Stimulated activated CD8-positive, alpha-beta memory T cell treated with anti-CD3 and anti-CD28 coated beads, Interleukin-15, amount 100 ng/mL, for 4 hours (primary cell): ENCODE measurements around the gene OVOL2.
"Not testable (repeated sequence)": the region's sequence is repeated elsewhere in the genome, so short reads cannot be mapped to it uniquely, and the experiment has no call there.

Source experiments
- DNase-seq, 2 donors: peaks; one replicate each; pipeline ENCODE4 v3.0.0-alpha.2; 2020; ENCODE audit warnings: low read depth in 2 of 2

Gene OVOL2

DNA sequence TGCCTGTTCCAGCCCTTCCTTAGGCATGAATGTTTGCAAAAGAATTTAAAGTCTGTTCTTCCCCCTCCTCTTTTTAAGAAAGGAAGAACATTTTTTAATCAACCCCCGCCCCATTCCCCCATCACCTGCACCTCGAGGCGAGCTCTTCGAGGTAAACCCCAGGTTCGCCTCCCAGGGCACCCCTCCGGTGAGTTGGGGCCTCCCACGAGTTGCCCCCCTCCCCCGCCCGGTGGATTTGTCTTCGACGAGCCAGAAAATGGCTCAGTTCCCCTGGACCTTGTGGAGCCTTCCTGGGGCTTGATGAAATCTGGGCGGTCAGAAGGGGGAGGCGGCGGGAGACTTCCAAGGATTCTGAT is 256 bp upstream of the OVOL2 start:
- no peak for DNase-seq

DNA sequence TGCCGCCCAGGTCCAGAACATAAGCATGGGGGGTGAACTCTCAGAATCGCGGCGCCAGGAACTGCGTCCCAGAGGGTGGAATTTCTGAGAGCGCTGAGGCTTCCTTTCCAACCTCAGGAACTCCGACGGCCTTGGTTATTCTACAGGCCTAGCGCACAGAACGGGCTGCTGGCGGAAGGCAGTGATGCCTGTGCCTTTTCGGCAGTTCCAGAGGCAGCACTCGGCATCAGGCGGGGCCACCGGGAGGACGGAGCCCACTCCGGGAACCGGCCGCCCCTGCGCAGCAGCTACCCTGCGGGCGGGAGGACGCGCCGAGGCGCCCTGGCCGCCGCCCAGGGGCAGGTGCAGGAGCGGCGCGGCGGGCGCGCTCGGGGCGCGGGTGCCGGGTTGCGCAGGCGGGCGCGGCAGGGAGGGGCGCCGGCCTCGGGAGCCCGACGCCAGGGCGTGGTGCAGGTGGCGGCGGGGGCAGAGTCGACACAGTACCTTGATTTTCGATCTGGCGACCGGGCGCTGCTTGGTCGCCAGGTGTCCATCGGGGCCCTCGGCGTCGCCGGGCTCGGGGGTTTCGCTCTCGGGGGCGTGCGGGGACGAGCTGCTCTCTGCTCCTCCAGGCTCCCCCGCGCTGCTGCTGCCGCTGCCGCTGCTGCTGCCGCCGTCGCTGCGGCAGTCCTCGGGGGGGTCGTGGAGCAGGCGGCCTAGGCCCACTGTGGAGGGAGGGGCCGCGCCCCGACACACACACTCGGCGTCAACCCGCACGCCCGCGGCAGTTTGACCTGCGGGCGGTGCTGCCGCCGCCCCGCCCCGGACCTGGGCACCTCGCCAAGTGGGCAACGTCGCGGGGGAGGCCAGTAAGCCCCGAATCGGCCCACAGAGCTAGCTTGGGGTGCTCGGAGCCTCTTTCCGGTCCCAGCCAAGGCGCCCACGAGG is 1.3 kb downstream of the OVOL2 start:
- DNase-seq = no peak

DNA sequence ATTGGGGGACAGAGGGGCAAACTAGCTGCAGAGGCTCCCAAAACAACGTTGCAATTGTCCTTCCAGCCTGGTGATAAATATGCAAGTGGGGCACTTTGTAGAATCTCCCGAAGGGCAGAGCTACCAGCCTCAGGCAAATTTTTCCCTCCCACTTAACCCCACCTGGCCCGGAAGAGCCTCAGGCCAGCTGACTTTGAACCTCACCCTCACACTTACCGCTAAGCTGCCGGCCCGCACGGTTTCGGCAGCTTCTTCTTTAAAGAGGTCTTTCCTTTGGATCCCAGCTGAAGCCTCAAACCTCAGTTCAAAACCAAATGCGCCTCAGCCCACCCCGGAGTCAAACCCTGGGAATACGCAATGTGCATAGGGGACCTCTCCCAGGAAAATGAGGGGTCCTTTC is 2.5 kb downstream of the OVOL2 start:
- DNase-seq = no peak

DNA sequence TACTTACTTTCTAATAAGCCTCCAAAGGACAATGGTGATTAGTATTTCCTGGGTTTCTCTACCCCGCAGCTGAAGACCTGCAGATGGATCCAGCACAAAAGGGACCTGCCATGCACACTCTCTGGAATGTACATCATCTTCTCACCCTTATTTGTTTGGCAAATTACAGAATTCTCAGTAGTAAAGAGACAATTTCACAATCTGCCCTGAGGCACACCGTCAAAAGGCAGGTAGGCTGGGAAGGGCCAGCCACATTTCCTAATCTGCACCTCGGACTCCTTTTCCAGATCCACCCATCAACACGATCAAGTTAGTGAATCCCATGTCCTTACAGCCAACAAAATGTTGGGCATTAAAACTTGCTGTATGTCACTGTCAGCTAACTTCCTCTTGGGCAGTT is 4.9 kb downstream of the OVOL2 start:
- no peak for DNase-seq

DNA sequence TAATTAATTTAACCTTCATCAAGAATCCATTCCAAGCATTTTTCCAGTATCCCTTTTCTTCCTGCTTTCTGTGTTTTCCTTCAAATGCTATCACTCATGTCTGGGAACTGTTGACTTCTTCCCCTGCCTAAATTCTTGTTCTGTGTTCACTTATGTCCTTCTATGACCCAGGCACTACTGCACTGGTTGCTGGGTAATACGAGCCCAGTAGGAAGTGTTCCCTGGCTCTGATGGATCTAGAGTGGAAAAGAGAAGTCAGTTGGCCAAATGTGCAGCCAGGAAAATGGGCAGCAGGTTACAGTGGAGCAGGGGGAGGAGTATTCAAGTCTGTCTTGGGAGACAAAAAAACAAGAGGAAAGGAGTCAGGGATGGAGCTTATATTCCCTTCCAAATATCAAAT is 7.1 kb downstream of the OVOL2 start:
- DNase-seq = no peak

DNA sequence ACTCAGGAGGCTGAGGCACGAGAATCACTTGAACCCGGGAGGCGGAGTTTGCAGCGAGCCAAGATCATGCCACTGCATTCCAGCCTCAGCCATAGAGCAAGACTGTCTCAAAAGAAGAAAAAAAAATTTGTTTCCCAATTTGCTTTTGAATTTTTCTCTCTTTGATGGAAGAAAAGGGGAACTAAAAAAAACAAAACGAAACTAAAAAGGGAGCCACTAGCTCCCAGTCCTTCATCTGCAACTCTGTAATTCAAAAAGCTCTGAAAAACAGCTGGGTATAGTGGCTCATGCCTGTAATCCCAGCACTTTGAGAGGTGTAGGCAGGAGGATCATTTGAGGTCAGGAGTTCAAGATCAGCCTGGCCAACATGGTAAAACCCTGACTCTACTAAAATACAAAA is 9.5 kb downstream of the OVOL2 start:
- DNase-seq = no peak

DNA sequence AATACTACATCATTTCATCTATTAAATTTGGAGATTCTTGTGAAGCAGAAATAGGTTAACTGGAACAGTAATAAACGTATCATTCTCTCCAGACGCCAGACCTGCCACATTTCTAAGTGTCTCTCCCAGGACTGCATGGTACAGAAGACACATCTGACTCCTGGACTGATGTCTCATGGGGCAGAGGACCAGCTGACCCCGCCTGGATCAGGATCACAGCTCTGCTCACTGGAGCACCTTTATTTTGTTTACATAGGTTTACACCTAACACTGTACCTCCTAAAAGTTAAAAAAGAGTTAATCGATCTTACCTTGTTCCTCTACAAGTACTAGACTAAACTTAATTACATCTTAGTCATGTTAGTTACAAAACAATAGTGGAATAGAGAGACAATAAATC is 11.2 kb downstream of the OVOL2 start:
- no peak for DNase-seq

DNA sequence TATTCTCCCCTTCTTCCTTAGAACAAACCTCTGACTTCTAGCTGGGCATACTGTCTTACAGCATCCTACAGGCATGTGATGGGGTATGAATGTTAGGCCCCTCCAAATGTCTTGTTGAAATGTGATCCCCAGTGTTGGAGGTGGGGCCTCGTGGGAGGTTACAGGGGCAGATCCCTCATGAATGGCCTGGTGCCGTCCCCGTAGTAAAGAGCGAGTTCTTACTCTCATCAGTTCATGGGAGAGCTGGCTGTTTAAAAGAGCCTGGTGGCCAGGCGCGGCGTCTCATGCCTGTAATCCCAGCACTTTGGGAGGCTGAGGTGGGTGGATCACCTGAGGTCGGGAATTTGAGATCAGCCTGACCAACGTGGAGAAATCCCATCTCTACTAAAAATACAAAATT is 15.5 kb downstream of the OVOL2 start:
- no peak for DNase-seq

DNA sequence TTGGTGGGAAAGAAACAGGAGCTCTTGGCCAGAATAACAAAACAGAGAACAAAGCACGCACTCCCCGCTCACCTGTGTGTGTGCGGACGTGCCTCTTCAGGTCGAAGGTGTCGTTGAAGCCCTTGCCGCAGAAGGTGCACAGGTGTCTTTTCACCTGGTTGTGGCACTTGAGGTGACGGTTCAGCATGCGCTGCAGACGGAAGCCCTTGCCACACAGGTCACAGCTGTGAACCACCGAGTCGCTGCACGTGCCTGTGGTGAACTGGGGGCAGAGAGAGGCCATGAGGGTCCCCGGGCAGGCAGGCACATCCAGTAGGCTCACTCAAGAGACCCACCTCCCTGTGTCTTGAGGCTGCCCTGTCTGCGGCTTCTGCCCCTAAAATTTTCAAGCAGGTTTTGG is 16.3 kb downstream of the OVOL2 start:
- DNase-seq = no peak

DNA sequence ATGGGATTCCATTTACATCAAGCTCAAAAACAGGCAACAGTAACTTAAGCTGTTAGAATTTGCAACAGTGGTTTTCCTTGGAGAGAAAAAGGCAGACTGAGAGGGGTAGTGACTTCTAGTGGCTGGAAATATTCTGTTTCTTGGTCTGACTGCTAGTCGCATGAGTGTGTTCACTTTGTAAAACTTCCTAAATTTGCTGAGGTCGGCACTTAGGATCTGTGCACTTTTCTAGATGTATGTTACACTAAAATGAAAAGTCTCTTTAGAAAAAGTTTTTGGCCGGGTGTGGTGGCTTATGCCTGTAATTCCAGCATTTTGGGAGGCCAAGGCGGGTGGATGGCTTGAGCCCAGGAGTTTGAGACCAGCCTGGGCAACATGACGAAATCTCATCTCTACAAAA is 18.7 kb downstream of the OVOL2 start:
- no peak for DNase-seq

DNA sequence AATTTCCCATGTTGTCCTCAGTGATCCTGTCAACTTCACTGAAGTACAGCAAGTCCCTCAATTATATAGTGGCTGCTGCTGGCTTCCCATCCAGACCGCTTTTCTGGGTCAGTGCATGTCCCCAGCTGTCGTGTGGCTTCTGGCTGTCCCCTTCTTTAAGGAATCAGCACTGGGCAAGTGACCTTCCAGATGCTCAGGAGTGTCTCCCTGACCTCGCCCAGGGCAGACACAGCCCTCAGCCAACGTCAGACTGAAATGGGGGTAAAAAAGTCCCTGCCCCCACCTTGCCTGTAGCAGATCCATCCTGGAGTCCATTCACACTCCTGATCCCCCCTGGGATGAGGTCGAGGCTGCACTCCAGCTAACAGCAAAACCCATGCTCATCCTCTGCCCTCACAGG is 23.7 kb downstream of the OVOL2 start:
- DNase-seq = no peak

DNA sequence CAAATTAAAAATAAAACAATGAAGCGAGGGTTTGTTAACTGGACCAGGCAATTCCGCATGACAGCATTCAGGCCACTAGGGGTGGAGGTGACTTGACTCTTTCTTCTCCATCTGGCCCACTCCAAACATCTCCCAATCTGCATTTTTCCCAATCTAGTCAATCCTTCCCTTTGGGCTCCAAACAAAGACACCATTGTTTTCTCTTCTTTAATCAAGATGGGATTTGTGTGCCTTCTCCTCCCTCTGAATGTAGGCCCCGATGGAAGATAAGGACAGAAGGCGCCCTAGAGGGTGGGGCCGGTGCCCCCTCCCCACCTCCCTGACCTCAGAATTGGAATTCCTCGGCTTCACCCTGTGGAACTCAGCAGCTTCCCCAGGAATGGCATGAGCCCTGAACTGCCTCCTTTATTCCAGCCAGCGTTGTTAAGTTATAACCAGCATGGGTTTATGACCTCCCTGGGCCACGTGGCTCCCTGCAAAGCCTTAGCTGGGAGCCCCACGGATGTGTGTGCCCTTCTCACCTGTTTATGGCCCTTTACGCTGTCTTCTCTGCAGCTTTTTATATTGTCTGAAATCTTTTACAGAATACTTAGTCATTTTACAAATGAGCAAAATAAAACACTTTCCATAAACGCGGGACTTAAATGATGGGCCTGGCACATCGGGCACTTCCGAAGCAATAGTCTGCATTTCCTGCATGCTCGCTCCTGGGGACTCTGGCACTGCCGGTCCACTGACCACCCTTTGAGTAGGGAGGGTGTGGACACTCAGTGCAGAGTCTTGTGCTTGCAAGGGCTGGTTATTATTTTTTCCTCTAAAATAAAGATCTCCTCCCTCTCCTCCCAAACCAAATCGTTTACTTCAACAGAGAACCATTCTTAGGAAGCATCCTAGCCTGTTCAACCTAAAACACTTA is 24.5 kb downstream of the OVOL2 start:
- no peak for DNase-seq

DNA sequence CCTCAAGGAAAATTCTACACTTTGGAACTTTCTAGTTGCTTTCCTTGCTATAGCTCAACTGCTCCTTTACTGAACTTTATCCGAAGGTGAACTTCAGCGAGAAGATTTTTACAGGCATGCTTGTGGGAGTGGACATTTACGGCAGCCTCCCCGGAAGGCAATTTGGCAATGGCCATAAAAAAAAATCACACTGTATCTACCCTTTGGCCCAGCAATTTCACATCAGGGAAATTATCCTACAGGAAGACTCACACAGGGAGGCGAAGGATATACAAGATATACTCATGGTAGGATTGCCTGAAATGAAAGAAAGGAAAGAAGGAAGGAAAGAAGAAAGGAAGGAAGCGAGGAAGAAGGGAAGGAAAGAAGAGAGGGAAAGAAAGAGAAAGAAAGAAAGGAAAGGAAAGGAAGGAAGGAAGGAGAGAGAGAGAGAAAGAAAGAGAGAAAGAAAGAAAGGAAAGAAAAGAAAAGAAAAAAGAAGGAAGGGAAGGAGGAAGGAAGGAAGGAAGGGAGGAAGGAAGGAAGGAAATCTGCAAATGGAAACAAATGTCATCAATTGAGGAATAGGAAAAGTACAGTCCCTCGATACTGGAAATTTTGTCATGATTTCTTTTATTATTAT is 25.7 kb downstream of the OVOL2 start:
- no peak for DNase-seq

DNA sequence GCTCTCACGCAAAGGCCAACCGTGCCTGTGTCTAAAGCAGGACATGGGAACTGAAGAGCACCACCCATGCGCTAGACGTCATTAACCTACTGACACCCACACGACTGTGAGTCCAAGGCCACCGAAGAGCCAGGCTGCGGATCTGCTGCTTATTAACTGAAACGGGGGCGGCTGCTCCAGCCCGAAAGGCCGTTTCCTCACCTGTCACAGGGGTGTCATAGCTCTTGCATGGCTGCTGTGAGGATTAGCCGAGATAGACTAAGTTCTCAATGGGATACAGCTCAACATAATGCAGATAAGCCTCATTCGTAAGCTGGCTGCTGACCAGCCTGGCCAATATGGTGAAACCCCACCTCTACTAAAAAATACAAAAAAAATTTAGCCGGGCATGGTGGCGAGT is 26.7 kb downstream of the OVOL2 start:
- DNase-seq = no peak

DNA sequence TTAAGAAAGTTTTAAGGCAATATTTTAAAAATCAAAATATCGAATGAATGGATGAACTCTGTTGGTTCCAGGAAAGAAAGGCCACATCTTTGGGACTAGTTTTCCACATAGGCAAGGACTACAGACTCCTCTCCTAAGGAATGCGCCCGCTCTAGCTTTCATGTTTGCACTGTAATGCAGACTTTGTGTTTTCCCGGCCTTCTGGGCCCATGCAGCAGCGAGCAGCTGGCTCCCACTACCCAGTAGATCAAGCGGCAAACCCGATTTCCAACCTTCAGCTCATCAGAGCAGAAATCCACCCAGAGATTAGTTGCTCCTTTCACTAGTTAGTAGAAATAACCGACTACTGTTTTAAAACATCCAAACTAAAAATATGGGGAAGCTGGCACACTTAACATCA is 27.7 kb downstream of the OVOL2 start:
- no peak for DNase-seq

DNA sequence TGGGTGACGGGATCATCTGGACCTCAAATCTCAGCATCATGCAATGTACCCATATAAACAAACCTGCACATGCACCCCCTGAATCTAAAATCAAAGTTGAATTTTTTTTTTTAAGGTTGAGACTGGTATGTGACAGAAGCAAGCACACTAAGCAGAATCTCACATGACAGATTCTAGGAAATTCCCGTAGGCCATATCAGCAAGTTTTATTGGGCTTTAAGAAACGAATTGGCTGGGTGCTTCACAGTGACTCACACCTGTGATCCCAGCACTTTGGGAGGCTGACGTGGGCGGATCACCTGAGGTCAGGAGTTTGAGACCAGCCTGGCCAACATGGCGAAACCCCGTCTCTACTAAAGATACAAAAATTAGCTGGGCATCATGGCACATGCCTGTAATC is 30.7 kb downstream of the OVOL2 start:
- DNase-seq = not testable (repeated sequence)

DNA sequence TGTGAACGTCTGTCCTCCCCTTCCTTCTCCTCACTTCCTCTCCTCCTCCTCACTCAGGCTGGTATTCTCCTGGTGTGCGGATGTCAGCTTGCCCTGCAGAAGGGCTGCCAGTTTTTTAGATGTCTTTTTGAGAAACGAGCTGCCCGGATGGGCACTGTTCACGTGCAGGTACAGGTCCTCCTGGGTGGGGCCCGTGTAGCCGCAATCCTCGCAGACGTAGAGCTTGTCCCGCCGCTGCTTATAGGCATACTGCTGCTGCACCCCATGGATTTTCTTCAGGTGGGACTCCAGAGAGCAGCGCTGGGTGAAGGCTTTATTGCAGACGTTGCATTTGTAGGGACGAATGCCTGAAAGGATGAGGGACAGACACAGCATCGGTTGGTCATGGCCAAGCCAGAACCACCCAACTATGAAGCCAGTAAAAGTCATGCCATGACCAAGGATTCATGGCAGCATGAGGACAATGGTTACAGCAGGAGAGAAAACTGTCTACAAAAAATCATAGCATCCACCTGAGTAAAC is 33.0 kb downstream of the OVOL2 start:
- no peak for DNase-seq

DNA sequence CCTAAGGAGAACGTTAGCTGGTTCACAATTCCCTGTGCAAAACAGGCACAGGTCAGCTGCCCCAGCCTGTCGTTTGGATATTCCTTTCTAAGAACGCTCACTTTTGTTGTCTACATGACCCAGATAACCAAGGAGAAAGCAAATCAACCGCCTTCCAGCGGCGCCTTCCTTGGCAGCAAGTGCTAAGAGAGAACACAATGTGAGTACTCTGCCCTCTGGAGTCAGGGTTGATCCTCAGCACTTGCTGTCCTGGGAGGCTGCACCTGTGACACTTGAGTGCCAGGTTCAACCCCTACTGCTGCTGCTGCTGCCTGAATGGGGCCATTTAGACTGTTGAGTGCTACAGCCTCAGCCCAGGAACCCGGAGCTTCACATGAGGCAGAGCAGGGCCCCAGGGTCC is 36.8 kb downstream of the OVOL2 start:
- no peak for DNase-seq

DNA sequence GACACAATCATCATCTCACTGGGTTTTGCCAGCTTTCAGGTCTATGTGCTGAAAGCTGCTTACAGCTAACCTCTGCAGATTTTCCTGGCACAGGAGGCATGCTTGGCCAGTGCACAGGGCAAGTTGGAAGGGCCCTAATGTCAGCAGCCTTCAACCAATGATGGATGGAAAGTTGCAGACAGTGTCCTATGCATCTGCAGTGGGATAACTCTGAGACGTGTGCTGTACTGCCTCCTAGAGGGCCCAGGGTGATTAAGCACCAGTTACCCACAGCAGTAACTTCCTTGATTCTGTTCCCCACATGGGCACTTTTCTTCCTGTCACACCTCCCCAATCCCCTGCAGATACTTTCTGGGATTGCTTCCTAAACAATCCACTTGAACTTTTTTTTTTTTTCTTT is 38.6 kb downstream of the OVOL2 start:
- DNase-seq = no peak

DNA sequence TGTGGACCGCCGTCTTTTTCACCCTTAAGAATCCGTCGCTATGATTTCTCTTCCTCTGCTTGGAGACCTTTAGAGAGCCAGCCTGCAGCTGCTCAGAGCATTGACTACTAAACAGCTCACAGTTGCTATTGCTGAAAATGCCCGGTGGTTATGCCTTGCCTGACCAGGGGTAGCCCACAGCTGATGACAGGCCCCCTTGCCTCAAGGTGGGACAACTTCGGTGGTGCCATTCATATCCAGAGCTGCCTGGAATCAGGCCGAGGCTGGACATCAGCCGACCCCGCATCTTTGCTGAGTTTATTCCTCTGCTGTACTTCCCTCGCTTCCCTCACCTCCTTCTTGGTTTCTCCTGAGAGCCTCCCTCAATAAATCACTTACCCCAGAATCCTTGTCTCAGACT is 39.6 kb downstream of the OVOL2 start:
- DNase-seq = no peak

DNA sequence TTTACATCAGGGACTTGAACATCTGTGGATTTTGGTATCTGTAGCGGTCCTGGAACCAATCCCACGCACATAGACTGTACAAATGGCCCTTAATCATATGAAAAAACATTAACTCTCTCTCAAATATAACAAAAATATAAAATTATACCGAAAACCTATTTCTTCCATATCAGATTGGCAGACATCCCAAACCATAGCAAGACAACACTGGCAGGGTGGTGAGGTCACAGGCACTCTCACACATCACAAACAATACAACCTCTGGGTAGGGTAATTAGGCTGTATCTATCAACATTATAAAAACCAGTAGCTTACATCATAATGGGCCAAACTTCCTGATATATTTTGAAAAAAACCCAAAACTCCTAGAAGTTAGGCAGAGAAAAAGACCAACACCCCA is 40.9 kb downstream of the OVOL2 start:
- no peak for DNase-seq

DNA sequence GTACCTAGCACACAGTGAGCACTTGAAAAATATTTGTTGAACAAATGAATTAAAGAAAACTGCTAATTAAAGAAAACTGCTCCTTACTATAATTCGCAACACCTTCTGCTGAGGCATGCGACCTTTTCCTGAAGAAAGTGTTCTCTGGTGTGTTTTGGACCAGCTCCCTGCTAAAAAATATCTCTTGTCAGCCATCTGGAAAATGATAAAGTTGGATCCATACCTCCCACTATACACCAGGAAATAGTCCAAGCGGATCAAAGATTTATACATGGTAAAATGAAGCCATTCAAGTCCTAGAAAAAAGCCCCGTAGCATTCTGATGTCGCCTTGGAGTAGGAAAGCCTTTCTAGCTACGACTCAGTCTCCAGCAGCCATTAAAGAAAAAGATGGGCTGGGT is 43.3 kb downstream of the OVOL2 start:
- no peak for DNase-seq
